CD4-positive, alpha-beta T cell treated with Interleukin-1 beta for 1 hour (primary cell): Measurements from ENCODE around the gene ENOX1.

Source experiments
- DNase-seq, 2 donors: peaks; one replicate each; pipeline ENCODE4 v3.0.0-alpha.2; 2020 to 2022

The ENOX1 gene

DNA sequence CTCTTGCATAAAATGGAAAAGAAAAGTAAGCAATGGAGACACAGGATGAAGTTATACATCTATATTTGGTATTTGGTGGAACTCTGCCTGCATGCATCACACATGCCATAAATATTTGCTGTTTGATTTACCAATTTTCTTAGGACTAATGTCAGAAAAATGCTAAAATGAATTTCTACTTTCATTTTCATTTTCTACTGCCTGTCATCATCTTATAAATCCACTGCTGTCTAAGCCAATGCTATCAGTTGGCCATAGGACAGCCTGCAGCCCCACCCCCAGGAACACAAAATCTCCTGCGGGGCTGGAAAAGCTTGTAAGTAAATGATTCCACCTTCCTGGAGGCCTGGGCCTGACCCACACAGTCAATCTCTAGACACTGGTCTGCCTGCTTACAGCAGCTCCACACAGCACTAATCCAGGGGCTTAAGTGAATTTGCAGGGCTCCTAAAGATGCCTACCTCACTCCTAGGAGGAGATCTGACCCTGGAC is 122.0 kb downstream of the ENOX1 start:
- no peak for DNase-seq

DNA sequence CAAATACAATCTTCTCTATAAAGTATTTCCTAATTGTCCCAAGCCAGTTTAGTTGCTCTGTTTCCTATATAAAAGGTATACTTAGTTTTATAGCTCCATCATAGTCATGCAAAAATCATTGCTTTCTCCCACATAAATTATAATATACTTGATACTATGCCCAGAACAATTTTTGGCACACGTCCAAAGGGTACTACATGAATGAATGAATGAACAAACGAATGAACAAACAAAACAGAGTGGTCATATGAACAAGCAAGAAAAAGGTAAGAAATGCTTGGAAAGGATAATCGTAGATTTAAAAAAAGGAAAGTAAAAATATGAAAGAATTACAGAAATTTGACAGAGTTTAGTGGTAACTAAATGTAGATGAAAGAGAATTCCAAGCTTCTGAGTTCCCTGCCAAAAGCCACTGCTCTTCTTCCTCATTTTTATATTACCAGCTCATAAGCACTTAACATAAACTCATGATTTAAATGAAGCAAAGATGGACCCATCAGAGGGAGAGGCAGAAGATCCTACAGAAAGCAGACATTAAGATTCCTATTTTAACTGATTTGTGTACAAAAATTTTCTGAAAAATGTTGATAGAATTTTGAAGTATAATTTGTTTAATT is 123.2 kb downstream of the ENOX1 start:
- DNase-seq: no peak

DNA sequence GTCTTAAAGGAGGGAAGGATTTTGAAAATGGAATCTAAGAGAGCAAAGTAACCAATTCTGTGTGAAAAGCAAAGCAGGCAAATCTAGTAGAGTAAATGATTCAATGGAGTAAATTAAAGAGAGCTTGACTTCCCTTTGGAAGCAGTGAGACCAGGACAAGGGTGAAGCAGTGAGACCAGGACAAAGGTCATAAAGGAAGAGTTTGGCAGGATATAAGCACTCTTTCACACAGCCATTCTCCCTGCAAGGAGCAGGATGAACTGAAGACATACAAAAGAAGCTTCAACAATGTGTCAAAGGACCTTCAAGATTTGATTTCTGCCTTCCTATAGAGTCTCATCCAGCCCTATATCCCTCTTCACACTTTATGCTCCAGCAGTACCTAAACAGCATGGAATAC is 123.8 kb downstream of the ENOX1 start:
- no peak for DNase-seq

DNA sequence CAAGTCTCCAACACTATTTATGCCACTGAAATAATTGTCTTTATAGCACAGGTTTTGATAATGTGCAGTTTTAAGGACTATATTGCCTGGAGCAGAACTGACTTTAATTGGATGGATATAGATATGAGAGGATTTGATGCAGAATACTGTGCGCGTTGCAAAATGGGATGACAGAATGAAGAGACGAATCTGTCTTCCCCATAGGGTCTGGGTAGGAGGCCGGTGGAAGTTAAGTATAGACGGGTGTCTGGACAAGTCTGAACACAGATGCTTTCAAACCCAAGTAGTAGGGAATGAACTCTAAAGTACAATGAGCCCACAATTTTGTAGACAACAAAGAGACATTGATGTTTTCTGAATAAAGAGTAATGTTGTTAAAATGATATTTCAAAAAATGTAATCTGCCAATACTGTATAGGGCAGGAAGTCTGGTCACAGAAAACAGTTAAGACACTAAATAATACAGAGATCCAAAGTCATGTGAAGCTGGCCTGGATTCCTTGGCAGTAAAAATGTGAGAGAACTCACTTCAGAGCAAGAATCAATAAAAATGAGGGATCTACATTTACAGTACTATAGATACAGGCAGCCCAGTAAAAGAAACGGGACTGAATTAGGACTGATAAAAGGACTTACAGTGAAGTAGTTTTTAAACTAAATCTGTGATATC is 125.5 kb downstream of the ENOX1 start:
- DNase-seq: no peak

DNA sequence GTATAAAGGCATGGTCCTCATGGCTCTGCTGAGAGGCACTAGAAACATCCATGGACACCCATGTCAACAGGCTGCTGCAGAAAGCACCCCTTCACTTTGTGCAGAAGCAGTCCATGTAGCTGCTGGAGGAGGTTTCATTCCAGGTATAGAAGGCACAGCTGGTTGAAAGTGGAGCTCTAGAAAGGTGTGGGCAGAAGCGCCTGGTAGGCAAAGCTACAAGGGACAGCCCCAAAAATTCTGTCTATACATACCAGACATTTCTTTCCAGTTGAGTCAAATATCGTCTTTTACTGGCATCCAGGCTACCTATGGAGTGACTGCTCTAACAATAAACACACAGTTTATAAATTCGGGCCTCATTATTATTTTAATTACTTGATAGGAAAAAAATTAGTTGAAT is 129.3 kb downstream of the ENOX1 start:
- DNase-seq: no peak

DNA sequence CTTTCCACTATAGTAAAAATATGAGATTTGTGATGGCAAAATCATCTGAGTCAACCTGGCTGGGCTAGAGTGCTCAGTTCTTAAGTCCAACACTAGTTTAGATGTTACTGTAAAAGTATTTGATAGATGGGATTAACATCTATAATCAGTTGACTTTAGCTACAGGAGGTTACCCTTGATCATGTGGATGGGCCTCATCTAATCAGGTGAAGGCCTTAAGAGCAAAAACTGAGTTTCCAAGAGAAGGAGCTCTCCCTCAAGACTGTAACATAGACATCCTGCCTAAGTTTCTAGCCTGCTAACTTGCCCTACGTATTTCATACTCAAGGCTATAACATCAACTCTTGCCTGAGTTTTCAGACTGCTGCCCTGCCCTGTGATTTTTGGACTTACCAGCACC is 132.8 kb downstream of the ENOX1 start:
- DNase-seq: no peak

DNA sequence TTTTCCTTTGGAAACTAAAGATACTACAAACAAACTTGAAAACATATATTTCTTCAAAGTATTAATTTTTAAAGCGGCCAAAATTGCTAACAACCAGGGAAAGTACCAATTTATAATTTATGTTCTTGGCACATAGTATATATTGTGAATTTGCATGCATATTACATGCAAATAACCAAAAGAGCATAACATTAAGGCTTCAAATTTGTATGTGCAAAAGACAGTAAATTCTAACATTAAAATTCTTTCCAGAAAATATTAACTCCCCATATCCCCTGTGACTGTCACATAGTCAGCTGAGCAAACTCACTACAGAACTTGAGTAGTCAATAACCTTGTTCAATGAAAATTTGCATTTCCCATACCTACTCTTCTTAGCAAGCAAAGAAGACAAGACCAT is 133.4 kb downstream of the ENOX1 start:
- no peak for DNase-seq

DNA sequence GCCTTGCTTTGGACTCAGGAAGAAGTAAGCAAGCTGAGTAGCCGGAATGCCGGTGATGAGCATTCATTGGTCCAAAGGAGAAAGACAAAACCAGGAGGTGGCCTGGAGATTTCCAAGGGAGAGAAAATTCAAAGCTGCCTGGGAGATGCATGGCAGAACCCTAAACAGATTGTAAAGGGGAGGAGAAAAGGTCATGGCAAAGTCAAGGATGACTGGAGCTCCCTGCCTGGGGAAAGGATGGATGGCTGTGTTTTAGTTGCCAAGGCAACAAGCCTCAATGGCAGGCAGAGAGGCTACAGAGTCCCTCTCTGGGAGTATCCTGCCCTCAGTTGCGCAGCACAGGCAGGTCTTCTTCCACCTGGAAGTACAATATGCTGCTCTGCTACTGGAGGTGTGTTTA is 134.0 kb downstream of the ENOX1 start:
- no peak for DNase-seq

DNA sequence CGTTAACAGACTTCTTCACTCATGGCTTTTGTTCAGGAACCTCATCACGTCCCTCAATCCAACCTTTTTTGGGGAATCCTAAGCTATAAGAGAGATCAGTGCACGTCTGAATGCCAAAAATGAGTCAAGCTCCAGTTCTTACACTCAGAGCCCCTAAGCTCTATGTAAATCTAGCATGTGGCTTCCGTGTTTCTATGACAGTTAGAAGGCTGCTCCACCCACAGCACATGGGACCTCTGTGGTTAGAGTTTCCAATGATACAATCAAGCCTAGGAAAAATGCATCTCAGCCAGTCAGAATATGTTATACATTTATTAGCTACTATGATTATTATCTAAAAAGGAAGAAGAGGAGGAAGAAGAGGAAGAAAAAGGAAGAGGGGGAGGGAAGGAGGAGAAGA is 135.9 kb downstream of the ENOX1 start:
- DNase-seq: no peak

DNA sequence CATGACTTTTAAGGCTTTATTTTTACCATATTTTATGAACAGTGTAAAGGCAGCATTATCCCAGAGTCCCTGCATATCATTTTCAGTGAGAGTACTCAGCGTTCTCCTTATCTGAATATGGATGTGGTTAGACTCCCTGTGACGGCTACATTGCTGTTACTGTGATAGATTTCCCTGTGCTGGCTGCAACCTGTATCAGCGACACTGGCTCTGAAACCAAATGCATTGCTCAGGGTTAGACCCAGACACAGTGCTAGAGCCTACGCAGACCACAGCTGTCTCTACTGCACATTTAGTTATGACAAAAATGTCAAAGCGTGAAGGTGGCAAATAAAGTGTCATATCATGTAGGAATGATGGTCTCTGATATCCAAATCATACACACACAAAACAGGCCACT is 138.0 kb downstream of the ENOX1 start:
- DNase-seq: no peak

DNA sequence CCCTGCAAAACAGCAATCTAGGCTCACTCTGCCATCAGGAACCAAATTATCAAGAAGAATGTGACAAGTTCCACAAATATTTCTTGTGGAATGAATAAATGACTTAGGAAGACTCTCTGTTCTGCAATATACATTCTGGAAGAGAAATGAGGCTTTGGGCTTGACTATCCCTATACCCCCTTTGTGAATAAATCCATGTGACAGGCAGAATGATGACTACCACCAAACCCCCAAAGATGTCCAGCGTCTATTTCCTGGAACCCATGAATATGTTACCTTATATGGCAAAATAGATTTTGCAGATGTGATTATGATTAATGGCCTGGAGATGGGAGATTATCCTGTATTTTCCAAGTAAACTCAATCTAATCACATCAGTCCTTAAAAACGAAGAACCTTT is 139.3 kb downstream of the ENOX1 start:
- DNase-seq: no peak

DNA sequence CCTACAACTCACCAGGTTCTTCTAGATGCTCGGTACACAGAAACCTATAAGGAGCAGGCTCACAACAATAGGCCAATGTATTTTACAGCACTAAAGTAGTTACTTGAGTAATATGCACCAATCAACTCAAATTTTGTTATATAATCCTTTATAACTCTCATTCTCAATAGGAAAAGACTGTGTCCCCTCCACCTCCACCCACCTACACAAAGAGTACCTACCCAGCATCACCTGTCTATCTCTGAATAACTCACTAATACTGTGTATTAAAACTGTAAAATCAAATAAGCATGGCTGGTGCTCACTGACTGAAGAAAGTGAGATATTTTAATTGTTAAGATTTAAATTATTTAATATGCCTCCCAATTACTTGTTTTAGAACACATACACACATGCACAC is 146.3 kb downstream of the ENOX1 start:
- DNase-seq: no peak

DNA sequence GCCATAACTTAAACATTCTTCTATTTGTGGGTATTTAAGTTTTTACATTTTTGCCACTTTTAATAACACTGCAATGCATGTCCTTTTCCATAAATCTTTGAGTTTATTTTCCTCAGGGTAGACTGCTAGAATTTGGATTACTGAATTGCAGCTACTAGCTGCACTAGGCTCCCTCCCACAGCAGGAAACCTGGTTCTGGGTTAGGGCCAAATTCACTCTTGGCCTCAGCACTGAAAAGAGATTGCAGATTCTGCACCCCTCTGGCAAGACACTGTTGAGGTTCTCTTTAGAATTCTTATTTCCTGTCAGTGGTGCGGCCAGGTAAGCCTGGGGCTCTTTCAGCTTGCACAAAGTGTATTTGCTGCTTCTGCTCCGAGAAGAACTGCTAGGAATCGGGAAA is 155.7 kb downstream of the ENOX1 start:
- DNase-seq: no peak

DNA sequence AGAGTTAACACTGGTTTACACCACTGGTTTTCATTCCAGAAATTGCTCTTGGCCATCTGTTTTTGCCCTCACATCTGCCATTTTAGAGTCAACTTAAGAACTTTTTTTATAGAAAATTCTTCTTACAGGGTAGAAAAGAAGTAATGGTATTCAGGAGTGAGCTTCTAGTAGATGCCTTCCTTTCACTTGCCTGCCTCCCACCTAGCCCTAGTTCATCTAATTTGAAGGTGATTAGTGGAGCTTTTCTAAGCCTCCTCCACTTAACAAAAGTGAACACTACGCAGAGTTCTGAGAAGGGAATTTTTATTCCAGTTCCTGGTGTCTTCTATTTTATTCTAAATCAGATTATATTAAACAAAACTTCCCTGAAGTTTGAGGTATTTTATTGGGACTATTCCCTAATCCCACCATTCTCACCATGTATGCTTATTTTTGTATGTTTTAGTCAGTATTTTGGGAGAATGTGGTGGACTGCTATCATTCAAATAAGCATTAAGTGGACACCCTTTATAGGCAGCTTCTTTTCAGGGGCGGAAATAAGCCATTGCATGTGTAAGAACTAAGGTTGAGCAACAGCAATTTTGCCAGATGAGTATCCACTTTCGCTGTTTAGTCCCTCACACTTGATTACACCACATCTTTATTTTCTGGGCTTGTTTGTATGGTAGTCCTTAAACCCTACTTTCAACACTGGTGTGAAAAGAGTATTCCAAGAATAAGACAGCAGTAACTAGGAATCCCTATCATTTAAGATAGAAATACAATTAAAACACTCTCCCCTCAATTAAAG is 156.9 kb downstream of the ENOX1 start:
- no peak for DNase-seq

DNA sequence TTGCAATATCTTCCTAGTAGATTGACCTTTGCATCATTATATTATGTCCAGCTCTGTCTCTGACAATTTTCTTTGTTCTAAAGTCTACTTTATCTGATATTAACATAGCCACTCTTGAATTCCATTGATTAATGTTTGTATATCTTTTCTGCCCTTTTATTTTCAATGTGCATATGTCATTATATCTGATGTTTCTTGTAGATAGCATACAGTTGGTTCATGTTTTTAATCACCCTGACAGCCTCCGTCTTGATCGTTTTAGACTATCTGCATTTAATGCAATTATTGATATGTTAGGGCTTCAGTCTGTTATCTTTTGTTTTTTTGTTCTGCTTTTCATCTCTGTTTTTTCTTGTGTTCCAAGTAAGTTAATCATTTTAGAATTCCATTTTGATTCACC is 159.8 kb downstream of the ENOX1 start:
- no peak for DNase-seq

DNA sequence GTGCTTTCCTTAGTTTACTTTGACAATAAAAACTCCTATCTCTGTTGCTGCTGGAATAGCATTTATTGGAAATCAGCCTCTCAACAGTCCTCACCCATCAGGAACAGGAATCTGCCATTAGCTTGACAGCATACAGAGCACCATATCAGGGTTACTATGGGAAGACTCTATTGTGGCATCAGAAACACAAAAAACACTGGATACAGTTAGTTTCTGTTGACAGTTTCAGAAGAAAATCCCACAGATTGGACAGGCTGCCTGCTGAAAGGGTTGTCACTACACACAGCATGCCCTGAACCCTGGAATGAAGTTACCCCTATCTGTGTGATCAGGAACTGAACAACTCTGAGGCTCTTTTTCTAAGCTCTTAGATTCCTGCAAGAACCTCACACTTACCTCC is 172.7 kb downstream of the ENOX1 start:
- DNase-seq: no peak

DNA sequence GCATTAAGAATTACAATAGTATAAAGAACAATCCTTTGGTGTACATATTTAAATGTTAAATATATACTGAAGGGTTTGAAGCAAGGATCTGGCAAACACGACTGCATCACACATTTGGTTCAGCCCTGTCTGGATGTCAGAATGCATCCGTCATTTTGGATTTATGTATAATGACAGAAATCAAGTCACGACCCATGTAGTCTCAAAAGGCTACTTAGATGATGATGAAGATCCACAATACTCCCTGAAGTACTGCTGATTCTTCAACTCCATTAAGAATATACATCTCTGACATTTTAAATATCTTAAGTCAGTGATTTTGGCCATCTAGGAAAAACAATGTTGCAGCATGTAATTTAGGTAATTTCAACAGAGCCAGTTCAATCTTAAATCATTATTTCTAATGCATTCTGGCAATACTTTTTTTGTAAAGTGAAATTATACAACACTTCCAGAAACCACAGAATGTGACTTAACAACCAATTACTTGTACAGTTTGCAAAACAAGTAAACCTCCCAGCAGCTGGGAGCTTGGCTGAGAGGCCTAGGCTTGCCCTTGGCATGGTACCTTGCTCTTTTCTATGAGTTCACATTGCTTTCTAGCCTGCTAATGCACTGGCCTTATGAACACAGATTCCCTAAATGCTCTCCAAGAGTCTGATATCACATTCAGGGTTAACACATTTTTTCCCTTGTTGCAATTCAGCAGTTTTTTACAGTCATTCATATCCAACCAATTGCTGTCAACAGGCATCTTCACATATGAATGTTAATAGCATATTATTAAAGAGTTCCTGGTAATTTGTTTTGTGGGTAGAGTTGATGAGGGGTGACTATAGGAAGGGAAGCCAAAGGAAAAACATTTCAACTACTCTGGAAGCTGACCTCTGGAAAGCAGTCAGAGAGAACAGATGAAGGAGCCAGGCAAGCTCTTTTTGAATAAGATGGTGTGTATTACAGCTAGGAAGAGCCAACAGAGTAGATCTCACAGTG is 175.2 kb downstream of the ENOX1 start:
- no peak for DNase-seq

DNA sequence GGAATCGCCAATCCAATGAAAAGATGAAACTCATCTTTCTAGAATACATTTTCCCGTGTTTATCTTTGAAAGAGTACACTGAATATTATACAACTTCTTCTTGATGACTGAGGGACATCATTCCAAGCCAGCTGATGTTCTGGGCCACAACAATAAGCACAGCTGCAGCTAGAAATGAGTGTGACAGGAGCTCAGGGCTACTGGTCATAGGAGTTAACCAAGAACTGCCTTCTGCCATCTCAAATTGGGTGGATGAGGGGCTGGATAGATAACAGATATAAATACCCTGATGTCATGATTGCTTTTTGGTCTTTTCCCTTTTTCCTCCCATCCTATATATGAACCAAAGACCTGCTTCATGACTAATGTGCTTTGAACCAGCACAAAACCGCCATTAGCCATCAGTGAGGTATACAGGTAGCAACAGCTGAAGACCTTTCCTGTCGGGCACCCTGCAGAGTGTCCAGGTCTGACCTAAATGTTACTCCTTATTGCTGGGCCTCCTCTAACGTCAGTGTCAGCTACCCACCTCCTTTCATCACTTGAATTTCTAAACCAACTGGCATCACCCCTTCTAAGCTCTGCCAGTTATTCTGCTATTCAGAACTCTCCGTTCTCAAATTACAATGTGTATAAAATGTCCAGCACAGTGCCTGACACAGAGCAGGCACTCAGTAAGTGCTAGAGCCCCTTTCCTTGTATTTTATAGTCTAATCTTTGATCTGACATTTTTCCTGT is 178.2 kb downstream of the ENOX1 start:
- no peak for DNase-seq

DNA sequence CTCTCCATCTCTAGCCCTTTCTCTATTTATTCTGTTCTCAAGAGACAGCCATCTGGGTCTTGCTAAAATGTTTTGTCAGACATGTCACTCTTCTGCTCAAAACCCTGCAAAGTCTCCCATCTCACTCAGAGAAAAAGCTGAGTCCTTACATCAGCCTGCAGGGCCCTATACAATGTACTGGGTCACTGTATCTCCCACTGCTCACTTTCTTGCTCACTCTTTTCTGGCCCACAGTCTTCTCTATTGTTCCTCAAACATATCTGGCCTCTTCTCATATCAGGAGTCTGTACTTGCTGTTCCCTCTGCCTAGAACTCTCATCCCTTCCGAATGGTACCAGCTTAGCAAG is 189.2 kb downstream of the ENOX1 start:
- no peak for DNase-seq

DNA sequence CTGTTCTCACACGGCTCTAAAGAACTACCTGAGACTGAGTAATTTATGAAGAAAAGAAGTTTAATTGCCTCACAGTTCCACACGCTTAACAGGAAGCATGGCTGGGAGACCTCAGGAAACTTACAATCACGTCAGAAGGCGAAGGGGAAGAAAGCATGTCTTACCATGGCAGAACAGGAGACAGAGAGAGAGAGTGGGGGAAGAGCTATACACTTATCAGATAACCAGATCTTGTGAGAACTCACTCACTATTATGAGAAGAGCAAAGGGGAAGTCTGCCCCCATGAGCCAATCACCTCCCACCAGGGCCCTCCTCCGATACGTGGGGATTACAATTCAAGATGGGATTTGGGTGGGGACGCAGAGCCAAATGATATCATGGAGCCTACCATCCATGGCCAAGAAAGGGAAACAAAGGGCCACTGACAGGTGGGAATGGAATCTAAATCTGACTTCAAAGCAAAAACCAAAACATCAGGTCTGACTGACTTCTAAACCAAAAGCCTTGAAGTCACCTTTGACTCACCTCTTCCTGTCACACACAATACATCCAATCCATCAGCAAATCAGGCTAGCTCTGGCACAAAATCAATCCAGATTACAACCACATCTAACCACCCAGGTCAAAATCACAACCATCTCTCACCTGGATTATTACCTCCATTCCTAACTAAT is 189.7 kb downstream of the ENOX1 start:
- no peak for DNase-seq

DNA sequence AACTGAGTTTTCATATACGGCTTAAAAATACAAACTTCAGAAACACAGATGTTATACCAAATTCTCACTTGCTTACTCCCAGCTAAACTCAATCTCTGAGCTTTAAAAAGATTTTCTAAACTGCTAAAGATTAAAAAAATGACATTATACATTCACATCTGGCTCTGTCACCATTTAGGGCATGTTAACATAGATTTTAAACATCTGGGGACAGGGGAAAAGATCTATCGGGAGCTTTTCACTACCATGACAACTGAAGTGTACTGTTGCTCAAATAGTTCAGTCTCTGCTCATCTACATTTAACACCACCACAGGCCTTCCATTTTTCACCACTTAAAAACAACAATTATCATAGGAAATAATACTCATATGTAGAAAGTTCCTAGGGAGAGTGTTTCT is 190.8 kb downstream of the ENOX1 start:
- no peak for DNase-seq

DNA sequence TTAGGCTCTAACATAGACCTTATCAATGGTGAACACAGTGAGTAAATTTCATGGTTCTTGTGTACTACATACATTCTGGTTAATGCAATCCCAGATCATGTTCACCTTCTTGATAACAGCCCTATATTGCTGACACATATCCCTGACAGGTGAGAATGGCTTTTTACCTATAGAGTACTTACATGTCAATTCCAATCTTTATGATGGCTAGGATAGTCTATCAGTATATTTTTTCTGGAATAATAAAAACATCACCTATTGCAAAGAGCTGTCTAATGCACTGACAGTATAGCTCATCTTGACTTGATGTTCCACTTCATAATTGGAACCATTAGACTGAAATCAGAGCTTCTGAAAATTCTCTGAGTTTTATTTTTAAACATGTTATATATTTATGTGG is 199.4 kb downstream of the ENOX1 start:
- no peak for DNase-seq
